GM18502 (cell line): ENCODE data around the gene FAAH2.
"Not testable (repeated sequence)": the region's sequence is repeated elsewhere in the genome, so short reads cannot be mapped to it uniquely, and the experiment has no call there.

ENCODE experiments used
- ATAC-seq: cut with Tn5 transposase; IDR thresholded peaks from one replicate; pipeline ENCODE4 v1.9.1; 2021; ENCODE audit warnings: mild to moderate bottlenecking; ENCODE audit not compliant: unreplicated experiment, poor library complexity

Gene FAAH2

GRCh38 chrX:57379296-57379695 lies 92.8 kb downstream of the FAAH2 start:
- ATAC-seq = no peak

DNA sequence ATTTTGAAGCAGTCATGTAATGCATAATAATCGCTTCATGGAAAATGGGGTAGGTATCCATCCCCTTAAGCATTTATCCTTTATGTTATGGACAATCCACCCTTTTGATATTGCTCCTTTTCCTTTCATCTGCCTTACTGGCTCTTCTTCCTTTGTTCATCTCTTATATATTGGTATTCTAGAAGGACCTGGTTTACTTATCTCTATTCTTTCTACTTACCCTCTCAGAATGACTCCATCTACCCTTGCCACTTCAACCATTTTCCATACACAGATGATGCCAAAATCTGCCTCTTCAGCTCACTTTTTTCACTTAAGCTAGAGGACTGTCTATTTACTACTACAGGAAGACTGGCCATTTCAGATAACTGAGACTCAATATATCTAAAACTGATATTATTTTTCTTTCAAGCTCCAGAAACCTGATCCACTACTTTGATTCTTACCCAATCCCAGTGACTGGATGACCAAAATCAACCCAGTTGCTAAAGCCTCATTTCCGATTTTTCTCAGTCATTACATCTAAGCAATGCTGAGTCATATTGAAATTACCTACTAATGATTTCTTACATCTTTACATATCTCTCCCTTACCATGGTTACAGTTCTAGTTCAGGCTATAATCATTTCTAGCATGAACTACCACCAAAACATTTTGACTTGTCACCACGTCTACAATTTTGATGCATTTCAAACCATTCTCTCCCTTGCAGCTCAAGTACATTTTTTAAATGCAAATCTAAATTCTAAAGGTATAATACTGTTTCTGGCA lies 93.7 kb downstream of the FAAH2 start:
- no peak for ATAC-seq

- ATAC-seq = not testable (repeated sequence)
These were observed 107.7 kb downstream of the FAAH2 start for GRCh38 chrX:57394162-57394561.

DNA sequence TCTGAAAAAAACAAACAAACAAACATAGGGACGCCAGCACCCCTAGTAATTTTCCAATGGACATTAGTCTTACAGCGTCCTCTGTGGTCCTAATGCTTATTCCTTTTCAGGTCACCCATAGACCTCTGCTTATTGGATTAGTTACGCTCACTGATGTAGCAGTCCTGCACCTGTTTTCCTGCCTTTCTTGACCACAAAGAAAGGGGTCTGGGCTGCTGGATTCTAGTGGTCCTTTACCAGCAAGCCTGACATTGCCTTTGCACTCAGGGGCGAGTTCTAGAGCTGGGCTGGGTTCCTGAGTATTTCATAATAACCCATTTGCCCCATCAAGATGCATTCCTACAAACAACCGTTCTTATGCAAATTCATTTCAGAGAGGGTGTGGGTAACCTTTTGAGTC lies 116.7 kb downstream of the FAAH2 start:
- not testable (repeated sequence) for ATAC-seq

GRCh38 chrX:57406149-57406548 lies 119.6 kb downstream of the FAAH2 start:
- ATAC-seq = no peak

- no peak for ATAC-seq
These were observed 131.3 kb downstream of the FAAH2 start for GRCh38 chrX:57417827-57418226.

GRCh38 chrX:57422289-57422688 lies 135.8 kb downstream of the FAAH2 start:
- ATAC-seq = no peak

GRCh38 chrX:57422790-57423189 lies 136.3 kb downstream of the FAAH2 start:
- no peak for ATAC-seq

DNA sequence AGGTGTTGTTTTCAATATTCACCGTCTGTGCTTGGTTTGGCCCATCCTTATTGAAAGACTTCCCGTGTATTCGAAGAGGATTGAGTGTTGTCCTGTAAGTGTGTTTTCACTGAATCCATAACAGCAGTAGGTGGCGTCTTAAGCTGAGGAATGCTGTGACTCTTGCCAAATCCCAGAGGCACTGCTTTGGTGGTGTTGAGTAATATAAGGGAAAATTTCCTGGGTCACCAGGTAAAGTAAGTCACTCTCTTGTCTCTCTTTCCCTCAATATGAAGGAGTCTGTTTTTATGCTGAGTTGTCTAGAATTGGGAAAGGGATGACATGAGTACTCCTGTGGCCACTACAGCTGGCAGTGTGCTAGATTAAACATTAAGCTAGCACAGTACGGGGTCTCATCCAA lies 158.6 kb downstream of the FAAH2 start:
- no peak for ATAC-seq

DNA sequence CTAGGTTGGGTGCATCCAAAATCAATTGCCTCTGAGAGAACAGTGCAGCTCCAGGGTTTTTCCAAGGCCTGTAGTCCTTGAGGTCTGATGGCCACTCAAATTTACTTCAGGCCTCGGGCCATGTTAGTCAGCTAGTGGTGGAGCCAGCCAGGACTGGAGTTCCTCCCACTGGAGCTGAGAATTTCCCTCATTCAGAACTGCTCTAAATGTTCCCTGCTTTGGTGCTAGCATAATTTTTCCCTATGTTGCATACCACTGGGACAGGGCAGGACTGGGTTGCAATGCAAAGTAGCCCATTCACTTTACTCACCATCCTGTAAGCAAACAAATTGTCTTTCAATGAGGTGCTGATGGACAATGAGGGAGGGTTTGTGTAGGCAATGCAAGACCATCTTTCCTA lies 159.3 kb downstream of the FAAH2 start:
- ATAC-seq = no peak

GRCh38 chrX:57447856-57448255 lies 161.3 kb downstream of the FAAH2 start:
- ATAC-seq = no peak

DNA sequence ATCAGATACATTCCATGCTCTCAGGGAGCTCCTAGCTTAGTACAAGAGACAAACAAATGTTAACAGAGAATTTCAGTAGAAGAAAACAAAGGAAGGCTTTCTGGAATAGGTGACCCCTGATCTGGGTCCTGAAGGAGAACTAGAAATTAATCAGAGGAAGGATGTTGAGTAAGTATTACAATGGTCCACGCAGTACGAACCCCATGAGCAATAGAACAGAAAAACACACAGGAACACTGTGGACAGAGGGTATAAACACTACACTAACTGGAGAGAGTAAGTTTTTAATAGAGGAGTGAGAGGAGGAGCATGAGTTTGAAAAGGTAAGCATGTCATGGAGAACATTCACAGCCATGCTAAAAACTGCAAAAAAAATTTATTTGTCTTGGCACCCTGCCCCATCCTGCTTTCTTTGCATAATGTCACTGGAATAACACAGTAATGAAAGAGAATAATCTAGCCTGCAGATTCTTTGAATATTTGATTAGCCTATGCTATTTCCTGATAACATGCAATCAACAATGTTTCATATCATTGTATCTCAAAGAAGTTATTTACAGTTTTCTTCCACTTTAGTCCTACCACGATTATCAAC lies 165.0 kb downstream of the FAAH2 start:
- ATAC-seq = no peak

- ATAC-seq = peak; percentile 84
These were observed 167.4 kb downstream of the FAAH2 start for GRCh38 chrX:57453901-57454300.

- no peak for ATAC-seq
These were observed 195.0 kb downstream of the FAAH2 start for GRCh38 chrX:57481514-57481913.

DNA sequence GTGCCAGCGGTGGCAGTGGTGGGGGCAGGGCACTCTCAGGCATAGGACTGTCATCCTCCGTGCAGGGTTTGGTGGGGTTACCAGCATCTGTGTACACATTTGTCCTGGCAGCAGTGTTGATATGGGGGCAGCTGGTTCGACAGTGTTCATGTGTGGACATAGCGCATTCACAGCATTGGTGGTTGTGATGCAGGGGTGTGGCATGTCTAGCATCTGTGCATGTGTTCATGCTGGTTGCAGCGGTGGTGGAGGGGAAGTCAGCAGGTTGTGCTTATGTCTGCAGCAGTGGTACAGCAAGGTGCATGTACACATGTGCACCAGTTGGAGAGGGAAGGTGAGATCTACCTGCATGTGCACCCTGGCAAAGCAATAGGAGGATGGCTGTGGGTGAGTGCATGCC lies 230.0 kb downstream of the FAAH2 start:
- no peak for ATAC-seq

GRCh38 chrX:57519578-57520118 lies 233.1 kb downstream of the FAAH2 start:
- no peak for ATAC-seq

DNA sequence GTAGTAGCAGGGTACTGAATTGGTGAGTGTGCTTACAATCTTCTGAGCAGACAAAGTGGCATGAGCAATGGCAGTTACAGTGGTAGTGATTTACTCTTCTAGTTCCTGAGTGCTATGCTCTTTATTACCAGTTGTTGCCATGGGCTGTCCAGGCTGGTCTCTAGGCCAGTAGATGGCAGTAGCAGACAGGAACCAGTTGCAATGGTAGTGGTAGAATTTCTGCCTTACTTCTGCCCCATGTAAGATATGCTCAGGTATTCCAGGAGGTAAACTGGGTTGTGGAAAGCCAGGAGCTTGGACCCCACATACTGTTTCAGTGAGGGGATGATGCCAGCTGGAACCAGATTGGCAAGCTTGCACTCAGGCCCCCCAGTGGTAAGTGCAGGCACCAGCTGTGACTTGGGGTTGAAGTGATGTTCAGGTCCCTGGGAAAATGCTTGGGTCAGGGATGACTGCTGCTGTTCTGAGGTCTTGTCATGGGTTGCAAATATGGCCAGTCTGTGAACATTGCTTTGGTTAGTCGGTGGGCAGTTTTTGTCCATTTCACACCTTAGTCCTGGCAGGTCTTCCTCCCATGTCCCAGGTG lies 242.3 kb downstream of the FAAH2 start:
- peak; percentile 57 for ATAC-seq
